Kidney (tissue), 14 donors: ENCODE results near the gene UBE2F. TPM values are rescaled to one million over a fixed set of nuclear protein-coding genes. Genes with fewer than 3 reads are reported as not detected.

Experiments
- DNase-seq, 5 donors: peaks; one replicate each; pipeline ENCODE4 v3.0.0-alpha.2; 2013 to 2020
- FAIRE-seq: peaks from 2 replicates; lab custom pipeline; 2012; peaks lifted over from hg19 to GRCh38; lab: Jason Lieb, UNC
- H3K27ac ChIP-seq, 2 donors: one replicate each; pipeline ENCODE4 v1.7.0; 2013; ENCODE audit warnings: low read depth in 2 of 2, low read length in 2 of 2, inconsistent platforms in 1 of 2
- H3K27me3 ChIP-seq: one replicate; pipeline ENCODE4 v1.7.1; 2013; ENCODE audit warnings: low read length, inconsistent platforms; ENCODE audit not compliant: control insufficient read depth, insufficient read depth
- H3K36me3 ChIP-seq, 3 donors: one replicate each; pipeline versions ENCODE4 v1.7.0 to v1.7.1; 2013; ENCODE audit warnings: low read length in 3 of 3, control low read depth in 1 of 3, inconsistent platforms in 1 of 3; ENCODE audit not compliant: insufficient read depth in 3 of 3, control insufficient read depth in 2 of 3
- H3K4me1 ChIP-seq, 3 donors: one replicate each; pipeline versions ENCODE4 v1.7.0 to v1.7.1; 2013; ENCODE audit warnings: low read length in 3 of 3, inconsistent platforms in 1 of 3, low read depth in 1 of 3; ENCODE audit not compliant: control insufficient read depth in 2 of 3, insufficient read depth in 2 of 3
- H3K4me3 ChIP-seq, 3 donors: one replicate each; pipeline versions ENCODE4 v1.7.0 to v1.8.1; 2013; ENCODE audit warnings: low read length in 3 of 3, control low read depth in 1 of 3, inconsistent platforms in 1 of 3
- H3K9ac ChIP-seq, 3 donors: one replicate each; pipeline versions ENCODE4 v1.7.0 to v1.7.1; 2013; ENCODE audit warnings: low read length in 3 of 3, control low read depth in 1 of 3, inconsistent platforms in 1 of 3
- H3K9me3 ChIP-seq, 3 donors: one replicate each; pipeline versions ENCODE4 v1.7.0 to v1.7.1; 2013; ENCODE audit warnings: low read length in 3 of 3, control low read depth in 1 of 3, inconsistent platforms in 1 of 3; ENCODE audit not compliant: control insufficient read depth in 2 of 3, insufficient read depth in 1 of 3
- CTCF ChIP-seq: IDR thresholded peaks from 3 replicates; pipeline ENCODE4 v1.5.1; 2012; ENCODE audit warnings: mild to moderate bottlenecking, moderate library complexity, borderline replicate concordance; ENCODE audit not compliant: insufficient read depth; ENCODE audit errors: extremely low read depth
- intact Hi-C: fragments of 100-400 bp; cut with DNase I; formaldehyde crosslinking; loops from one replicate; pipeline ENCODE4 v1.11.1; 2022
- polyA plus RNA-seq: library from polyadenylated mRNA; stranded (reverse); fragments of 350-450 nt; fragmentation: Illumina TruSeq; extraction: RNeasy Lipid Tissue Mini Kit (QIAGEN cat#74804); gene quantifications from one replicate; pipeline ENCODE4 v1.2.3, GENCODE V29; 2014; ENCODE audit warnings: low read depth, low replicate concordance; ENCODE audit not compliant: insufficient read depth
- total RNA-seq: library from RNA; stranded (reverse); fragmentation: NEBNext Ultra II Directional; extraction: Animal tissue kit (Norgen Biotek cat#: 25700); gene quantifications from one replicate; pipeline ENCODE4 v1.2.1, GENCODE V29; 2021
- donor health status: control.
- donor health status: control.
- donor health status: control.
- donor health status: control.
- donor health status: control.
- donor health status: DM: yes; HTN: yes; CAD: no.
- donor health status: Normal renal cell carcinoma (clear cell type).

Gene UBE2F
- total and polyA plus RNA-seq, 2 donors from 2014 or later: 34.5 to 68.7 TPM

DNA sequence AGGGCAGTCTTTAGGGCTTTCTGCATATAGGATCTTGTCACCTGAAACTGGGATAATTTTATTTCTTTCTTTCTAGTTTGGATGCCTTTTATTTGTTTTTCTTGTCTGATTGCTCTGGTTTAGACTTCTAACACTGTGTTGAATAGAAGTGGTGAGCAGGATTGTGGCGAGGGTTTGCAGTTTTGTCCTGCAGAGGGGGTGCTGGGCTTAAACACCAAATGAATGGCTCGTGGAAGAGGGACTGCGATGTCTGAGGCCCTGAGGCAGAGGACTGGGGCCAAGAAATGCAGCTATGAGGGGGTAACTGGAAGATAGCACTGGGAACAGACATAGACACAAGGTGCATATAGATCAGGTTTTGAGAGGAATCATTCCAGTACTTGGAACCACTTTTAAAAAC lies 20.5 kb downstream of the UBE2F start:
- no peak for FAIRE-seq
- H3K9ac ChIP-seq: no peak overlapping the region
- intact Hi-C loops: no loop called here
- H3K4me1 ChIP-seq: peaks cover 0 to 5% (median 0%) of the 10 kb centered on the region in 3 donors
- DNase-seq: no peak
- H3K27me3 ChIP-seq: no peaks in the 10 kb centered on the region
- no peak overlapping the region for H3K4me3 ChIP-seq
- H3K27ac ChIP-seq: no peak overlapping the region
- TF ChIP-seq CTCF: no peak
- H3K9me3 ChIP-seq: no peaks in the 10 kb centered on the region
- H3K36me3 ChIP-seq: no peaks in the 10 kb centered on the region

- Histone ChIP-seq H3K9me3 (no peaks in the 10 kb centered on the region), H3K27me3 (no peaks in the 10 kb centered on the region), H3K4me3 (no peak overlapping the region), H3K27ac (no peak overlapping the region), H3K9ac (no peak overlapping the region), H3K4me1 (no peaks in the 10 kb centered on the region), H3K36me3 (peaks cover 0 to 8% (median 0%) of the 10 kb centered on the region in 3 donors)
- DNase-seq: no peak
- no peak for FAIRE-seq
- intact Hi-C loops: no loop called here
- TF ChIP-seq CTCF: no peak
Measured at GRCh38 chr2:237993701-237994100, 26.9 kb downstream of the UBE2F start.

GRCh38 chr2:237995036-237995435 lies 28.2 kb downstream of the UBE2F start:
- H3K9me3 ChIP-seq: no peaks in the 10 kb centered on the region
- peaks cover 0 to 8% (median 0%) of the 10 kb centered on the region in 3 donors for H3K36me3 ChIP-seq
- DNase-seq (no peak), FAIRE-seq (no peak)
- H3K27ac ChIP-seq: no peak overlapping the region
- H3K4me3 ChIP-seq: no peak overlapping the region
- intact Hi-C loops: no loop called here
- H3K4me1 ChIP-seq: no peaks in the 10 kb centered on the region
- no peaks in the 10 kb centered on the region for H3K27me3 ChIP-seq
- no peak overlapping the region for H3K9ac ChIP-seq
- no peak for TF ChIP-seq CTCF

DNA sequence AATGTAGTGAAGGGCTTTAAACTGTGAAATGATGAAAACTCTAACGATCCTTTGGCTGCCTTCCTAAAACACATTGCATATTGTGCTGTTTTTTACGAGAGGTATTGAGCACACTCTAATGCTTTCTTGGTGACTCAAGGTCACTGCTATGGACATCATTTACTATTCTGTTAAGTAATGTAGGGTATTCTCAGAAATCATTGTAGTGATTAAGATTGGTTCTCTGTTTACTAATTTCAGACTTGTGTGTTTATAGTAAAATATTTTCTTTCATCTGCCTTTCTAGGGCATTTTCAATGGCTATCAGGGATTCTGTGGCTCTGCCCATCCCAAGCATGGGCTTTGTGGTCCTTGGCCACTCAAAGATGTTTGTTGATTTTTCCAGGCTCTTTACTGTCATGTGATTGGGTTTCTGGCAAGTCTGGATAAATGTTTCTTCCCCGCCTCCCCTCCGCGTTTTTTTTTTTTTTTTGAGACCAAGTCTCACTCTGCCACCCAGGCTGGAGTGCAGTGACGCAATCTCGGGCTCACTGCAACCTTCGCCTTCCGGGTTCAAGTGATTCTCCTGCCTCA lies 29.3 kb downstream of the UBE2F start:
- FAIRE-seq: no peak
- Histone ChIP-seq H3K4me1 (no peaks in the 10 kb centered on the region), H3K27ac (no peak overlapping the region), H3K9me3 (no peaks in the 10 kb centered on the region), H3K36me3 (peaks cover 0 to 8% (median 0%) of the 10 kb centered on the region in 3 donors), H3K4me3 (no peak overlapping the region), H3K9ac (no peak overlapping the region), H3K27me3 (no peaks in the 10 kb centered on the region)
- no peak for DNase-seq
- TF ChIP-seq CTCF: no peak
- intact Hi-C loops: no loop called here
